Activated naive CD4-positive, alpha-beta T cell treated with anti-CD3 and anti-CD28 coated beads, Interleukin-2, amount 50 U/mL, for 72 hours (primary cell): ENCODE results near the gene CFAP70. TPM values are rescaled to one million over a fixed set of nuclear protein-coding genes. Genes with fewer than 3 reads are reported as not detected.
A peak's percentile ranks its signal among the peaks of the same experiment; 100 is the strongest.
"Not testable (repeated sequence)": the region's sequence is repeated elsewhere in the genome, so short reads cannot be mapped to it uniquely, and the experiment has no call there.

Experiments
- ATAC-seq, 2 donors: fragments of 150-1000 bp; cut with Tn5 transposase; 2 replicates each; pipeline ENCODE4 v1.10.0; 2021; ENCODE audit warnings: mild to moderate bottlenecking in 2 of 2, moderate library complexity in 2 of 2
- DNase-seq, 2 donors: peaks; one replicate each; pipeline ENCODE4 v3.0.0; 2021 to 2022; ENCODE audit warnings: low spot score in 2 of 2
- H3K27ac Mint-ChIP-seq, 2 donors: one replicate each; pipeline ENCODE4 v1.8.0; 2022; ENCODE audit warnings: mild to moderate bottlenecking in 2 of 2, mixed read lengths in 2 of 2
- H3K36me3 Mint-ChIP-seq, 2 donors: one replicate each; pipeline ENCODE4 v1.8.0; 2022; ENCODE audit warnings: mixed read lengths in 2 of 2
- H3K9me3 Mint-ChIP-seq, 2 donors: one replicate each; pipeline ENCODE4 v1.8.0; 2022; ENCODE audit warnings: mixed read lengths in 2 of 2
- total RNA-seq, 2 donors: library from RNA; stranded (reverse); gene quantifications; one replicate each; pipeline ENCODE4 v1.2.3, GENCODE V29; 2022

Gene CFAP70
- 1 to 10 TPM in 1 of 2 donors, under 1 TPM in 1; 0.36 to 1.2 TPM for total RNA-seq

GRCh38 chr10:73358331-73359279 lies at the start of gene CFAP70:
Gene CFAP70 (minus strand): TSS chr10:73358864. CDS start chr10:73354796, 4,068 bp downstream.
- H3K9me3 Mint-ChIP-seq, result no peaks in the 10 kb centered on the region

DNA sequence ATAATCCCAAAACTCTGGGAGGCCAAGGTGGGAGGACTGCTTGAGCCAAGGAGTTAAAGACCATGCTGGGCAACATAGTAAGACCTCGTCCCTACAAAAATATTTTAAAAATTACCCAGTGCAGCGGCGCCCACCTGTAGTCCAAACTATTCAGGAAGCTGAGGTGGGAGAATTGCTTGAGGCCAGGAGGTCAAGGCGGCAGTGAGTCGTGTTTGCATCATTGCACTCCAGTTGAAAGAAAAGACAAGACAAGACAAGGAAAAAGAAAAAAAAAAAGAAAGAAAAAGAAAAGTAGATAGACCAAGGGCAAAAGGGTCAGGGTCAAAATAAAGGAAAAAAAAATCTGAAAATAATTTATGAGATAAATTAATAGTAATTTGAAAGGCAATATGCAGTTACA lies 49.4 kb upstream of the CFAP70 start:
- no peak for ATAC-seq
- peaks cover 10% of the 10 kb centered on the region in 2 donors for H3K36me3 Mint-ChIP-seq
- DNase-seq, result no peak
- H3K9me3 Mint-ChIP-seq, result no peaks in the 10 kb centered on the region
- no peak overlapping the region for H3K27ac Mint-ChIP-seq

More at GRCh38 chr10:73358331-73359279, at the start of gene CFAP70:
- Mint-ChIP-seq H3K27ac (peak within 1 kb of the TSS; percentile 94 to 99), H3K36me3 (peaks cover 0 to 5% of the 10 kb centered on the region in 2 donors)
- ATAC-seq, result peak; percentile 97 to 98
- peak; percentile 91 to 93 for DNase-seq

GRCh38 chr10:73407495-73407894 lies 48.8 kb upstream of the CFAP70 start:
- Mint-ChIP-seq H3K9me3 (no peaks in the 10 kb centered on the region), H3K27ac (no peak overlapping the region), H3K36me3 (peaks cover 5 to 6% of the 10 kb centered on the region in 2 donors)
- ATAC-seq (no peak), DNase-seq (no peak)

- no peak for ATAC-seq
- H3K36me3 Mint-ChIP-seq, result peaks cover 5 to 6% of the 10 kb centered on the region in 2 donors
- H3K27ac Mint-ChIP-seq, result peak overlapping the region in 1 of 2 donors; percentile 44
- H3K9me3 Mint-ChIP-seq, result no peaks in the 10 kb centered on the region
- no peak for DNase-seq
Measured at GRCh38 chr10:73406846-73407245, 48.2 kb upstream of the CFAP70 start.

DNA sequence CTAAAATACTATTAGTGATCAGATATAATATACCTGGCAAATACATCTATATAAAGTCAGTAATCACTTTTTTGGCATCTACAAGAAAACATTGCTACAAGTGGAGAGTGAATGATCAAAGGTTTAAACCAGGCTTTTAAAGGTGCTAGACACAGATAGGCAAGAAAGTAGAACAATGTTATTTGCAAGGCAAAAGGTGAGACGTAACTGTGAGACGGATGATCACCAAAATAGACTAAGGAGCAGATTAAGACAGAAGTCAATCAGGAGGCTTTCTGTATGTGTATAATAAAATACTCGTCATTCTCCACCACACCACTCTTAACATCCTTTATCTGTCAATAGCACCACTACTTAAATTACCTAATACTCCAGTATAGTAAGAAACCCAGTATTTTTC lies 46.9 kb upstream of the CFAP70 start:
- Mint-ChIP-seq H3K36me3 (peaks cover 0 to 6% of the 10 kb centered on the region in 2 donors), H3K27ac (no peak overlapping the region), H3K9me3 (no peaks in the 10 kb centered on the region)
- DNase-seq (no peak), ATAC-seq (no peak)

DNA sequence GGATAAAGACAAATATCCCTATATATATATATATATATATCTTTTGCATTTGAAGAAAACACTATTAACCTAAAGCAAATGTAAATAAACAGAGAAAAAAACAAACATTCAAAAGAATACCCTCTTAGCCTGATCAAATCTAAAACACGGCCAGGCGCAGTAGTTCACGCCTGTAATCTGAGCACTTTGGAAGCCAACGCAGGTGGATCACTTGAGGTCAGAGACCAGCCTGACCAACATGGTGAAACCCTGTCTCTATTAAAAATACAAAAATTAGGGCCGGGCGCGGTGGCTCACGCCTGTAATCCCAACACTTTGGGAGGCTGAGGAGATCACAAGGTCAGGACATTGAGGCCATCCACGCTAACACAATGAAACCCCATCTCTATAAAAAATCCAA lies 46.0 kb upstream of the CFAP70 start:
- Mint-ChIP-seq H3K36me3 (peaks cover 0 to 6% of the 10 kb centered on the region in 2 donors), H3K27ac (no peak overlapping the region), H3K9me3 (no peaks in the 10 kb centered on the region)
- no peak for DNase-seq
- ATAC-seq, result no peak

DNA sequence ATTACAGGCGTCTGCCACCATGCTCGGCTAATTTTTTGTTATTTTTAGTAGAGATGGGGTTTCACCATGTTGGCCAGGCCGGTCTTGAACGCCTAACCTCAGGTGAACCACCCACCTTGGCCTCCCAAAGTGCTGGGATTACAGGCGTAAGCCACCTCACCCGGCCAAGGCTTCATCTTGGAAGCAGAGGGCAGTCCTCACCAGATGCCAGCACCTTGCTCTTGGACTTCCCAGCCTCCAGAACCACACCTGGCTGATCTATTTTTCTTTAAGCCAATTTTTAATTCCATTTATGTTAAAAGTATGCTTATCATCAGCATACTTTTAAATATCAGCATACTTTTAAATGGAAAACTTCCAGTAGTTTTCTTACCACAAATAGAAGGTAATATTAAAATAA lies 43.0 kb upstream of the CFAP70 start:
- Mint-ChIP-seq H3K9me3 (no peaks in the 10 kb centered on the region), H3K36me3 (no peaks in the 10 kb centered on the region), H3K27ac (no peak overlapping the region)
- ATAC-seq (no peak), DNase-seq (no peak)

DNA sequence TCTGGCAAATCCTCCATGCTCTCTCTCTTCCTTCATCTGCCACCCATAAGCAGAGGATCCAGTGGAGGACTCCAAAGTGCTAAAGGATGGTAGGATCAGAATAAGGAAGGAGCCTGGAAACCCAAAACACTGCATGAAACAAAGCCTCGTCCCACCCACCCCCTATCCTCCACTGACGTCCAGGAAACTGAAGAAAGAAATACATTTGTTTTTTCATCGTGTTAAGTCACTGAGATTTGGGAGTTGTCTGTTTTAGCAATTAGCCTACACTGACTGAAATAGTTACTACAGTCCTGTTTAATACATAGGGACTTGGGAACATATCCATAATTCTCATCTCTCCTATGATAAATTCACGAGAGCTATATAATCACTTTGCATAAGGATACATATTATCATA lies 40.4 kb upstream of the CFAP70 start:
- no peaks in the 10 kb centered on the region for H3K9me3 Mint-ChIP-seq
- ATAC-seq (no peak), DNase-seq (no peak)
- H3K36me3 Mint-ChIP-seq, result peaks cover 7 to 18% of the 10 kb centered on the region in 2 donors
- no peak overlapping the region for H3K27ac Mint-ChIP-seq

DNA sequence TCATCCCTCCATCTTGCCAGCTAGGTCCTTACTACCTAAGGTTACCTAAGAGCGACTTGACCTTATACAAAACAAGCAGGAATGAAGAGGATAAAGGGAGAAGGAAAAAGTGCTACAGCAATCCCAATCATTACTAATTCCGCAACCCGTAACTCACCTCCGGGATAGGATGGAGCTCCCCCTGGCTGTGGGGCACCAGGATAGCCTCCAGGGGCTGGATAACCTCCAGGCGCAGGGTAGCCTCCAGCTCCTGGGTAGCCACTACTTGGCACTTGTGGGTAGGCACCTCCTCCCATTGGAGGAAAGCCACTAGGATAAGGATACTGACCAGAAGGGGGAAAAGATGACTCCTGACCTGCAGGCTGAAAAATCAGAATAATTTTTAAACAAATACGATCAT lies 39.4 kb upstream of the CFAP70 start:
- Mint-ChIP-seq H3K36me3 (peaks cover 7 to 27% of the 10 kb centered on the region in 2 donors), H3K27ac (no peak overlapping the region), H3K9me3 (no peaks in the 10 kb centered on the region)
- DNase-seq, result no peak
- no peak for ATAC-seq

DNA sequence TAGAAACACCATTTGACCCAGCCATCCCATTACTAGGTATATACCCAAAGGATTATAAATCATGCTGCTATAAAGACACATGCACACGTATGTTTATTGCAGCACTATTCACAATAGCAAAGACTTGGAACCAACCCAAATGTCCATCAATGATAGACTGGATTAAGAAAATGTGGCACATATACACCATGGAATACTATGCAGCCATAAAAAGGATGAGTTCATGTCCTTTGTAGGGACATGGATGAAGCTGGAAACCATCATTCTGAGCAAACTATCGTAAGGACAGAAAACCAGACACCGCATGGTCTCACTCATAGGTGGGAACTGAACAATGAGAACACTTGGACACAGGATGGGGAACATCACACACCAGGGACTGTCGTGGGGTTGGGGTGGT lies 35.7 kb upstream of the CFAP70 start:
- H3K27ac Mint-ChIP-seq, ATAC-seq, H3K9me3 Mint-ChIP-seq, DNase-seq: not testable (repeated sequence)
- H3K36me3 Mint-ChIP-seq, result peaks cover 16 to 48% of the 10 kb centered on the region in 2 donors

DNA sequence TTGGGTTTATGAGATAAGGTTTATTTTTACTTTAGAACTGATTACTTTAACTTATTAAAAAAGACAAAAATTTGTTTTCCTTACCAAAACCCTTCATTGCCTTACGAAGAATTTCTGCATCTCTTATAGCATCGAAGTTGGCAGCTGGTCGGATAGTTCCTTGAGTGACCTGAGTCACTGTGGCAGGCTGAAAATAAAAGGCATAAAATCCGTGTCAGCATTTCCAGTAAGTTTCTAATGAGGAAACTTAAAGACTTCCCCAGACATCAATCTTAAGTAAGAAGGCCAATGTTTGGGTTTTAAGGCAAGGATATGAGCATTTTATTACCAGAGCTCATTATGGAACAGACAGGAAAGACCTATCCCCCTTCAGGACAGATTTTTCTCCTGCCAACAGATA lies 29.6 kb upstream of the CFAP70 start:
- ATAC-seq, result no peak
- no peak overlapping the region for H3K27ac Mint-ChIP-seq
- peaks cover 9 to 23% of the 10 kb centered on the region in 2 donors for H3K36me3 Mint-ChIP-seq

GRCh38 chr10:73386583-73386982 lies 27.9 kb upstream of the CFAP70 start:
- Mint-ChIP-seq H3K27ac (no peak overlapping the region), H3K36me3 (peaks cover 4 to 10% of the 10 kb centered on the region in 2 donors), H3K9me3 (no peaks in the 10 kb centered on the region)
- ATAC-seq (no peak), DNase-seq (no peak)

More for the DNA sequence above, 29.6 kb upstream of the CFAP70 start:
- no peak for DNase-seq
- H3K9me3 Mint-ChIP-seq, result no peaks in the 10 kb centered on the region

GRCh38 chr10:73379064-73379748 lies 20.5 kb upstream of the CFAP70 start:
- peaks cover 9 to 14% of the 10 kb centered on the region in 2 donors for H3K36me3 Mint-ChIP-seq
- peak; percentile 35 to 46 for ATAC-seq
- no peak for DNase-seq
- peak overlapping the region; percentile 69 to 93 for H3K27ac Mint-ChIP-seq
- no peaks in the 10 kb centered on the region for H3K9me3 Mint-ChIP-seq

DNA sequence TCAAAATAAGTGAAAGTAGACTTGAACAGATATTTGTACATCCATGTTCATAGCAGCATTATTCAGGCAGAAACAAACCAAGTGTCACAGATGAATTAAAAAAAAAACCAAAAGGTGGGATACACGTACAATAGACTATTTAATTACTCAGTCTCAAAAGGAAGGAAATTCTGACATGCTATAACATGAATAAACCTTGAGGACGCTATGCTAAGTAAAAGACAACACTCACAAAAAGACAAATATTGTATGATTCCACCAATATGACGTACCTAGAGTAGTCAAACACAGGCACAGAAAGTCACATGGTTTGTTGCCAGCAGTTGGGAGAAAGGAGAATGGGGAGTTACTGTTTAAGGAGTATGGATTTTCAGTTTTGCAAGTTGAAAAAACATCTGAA lies 18.0 kb upstream of the CFAP70 start:
- no peaks in the 10 kb centered on the region for H3K9me3 Mint-ChIP-seq
- DNase-seq, result no peak
- peaks cover 9 to 19% of the 10 kb centered on the region in 2 donors for H3K36me3 Mint-ChIP-seq
- peak overlapping the region; percentile 13 to 36 for H3K27ac Mint-ChIP-seq
- ATAC-seq, result no peak

DNA sequence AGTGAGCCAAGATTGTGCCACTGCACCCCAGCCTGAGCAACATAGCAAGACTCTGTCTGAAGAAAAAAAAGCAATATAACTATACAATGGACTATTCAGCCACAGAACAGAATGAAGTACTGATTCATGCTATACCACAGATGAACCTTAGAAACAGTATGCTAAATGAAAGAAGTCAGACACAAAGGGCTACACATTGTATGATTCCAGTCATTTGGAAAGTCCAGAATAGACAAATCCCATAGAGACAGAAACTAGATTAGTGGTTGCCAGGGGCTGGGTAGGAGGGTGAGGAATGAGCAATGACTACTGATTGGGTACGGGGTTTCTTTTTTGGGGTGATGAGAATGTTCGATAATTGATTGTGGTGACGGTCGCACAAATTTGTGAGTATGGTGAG lies 9.6 kb upstream of the CFAP70 start:
- peak overlapping the region; percentile 11 to 59 for H3K27ac Mint-ChIP-seq
- DNase-seq (no peak), ATAC-seq (peak; percentile 90 to 95)
- H3K9me3 Mint-ChIP-seq, result no peaks in the 10 kb centered on the region
- peaks cover 10 to 34% of the 10 kb centered on the region in 2 donors for H3K36me3 Mint-ChIP-seq

DNA sequence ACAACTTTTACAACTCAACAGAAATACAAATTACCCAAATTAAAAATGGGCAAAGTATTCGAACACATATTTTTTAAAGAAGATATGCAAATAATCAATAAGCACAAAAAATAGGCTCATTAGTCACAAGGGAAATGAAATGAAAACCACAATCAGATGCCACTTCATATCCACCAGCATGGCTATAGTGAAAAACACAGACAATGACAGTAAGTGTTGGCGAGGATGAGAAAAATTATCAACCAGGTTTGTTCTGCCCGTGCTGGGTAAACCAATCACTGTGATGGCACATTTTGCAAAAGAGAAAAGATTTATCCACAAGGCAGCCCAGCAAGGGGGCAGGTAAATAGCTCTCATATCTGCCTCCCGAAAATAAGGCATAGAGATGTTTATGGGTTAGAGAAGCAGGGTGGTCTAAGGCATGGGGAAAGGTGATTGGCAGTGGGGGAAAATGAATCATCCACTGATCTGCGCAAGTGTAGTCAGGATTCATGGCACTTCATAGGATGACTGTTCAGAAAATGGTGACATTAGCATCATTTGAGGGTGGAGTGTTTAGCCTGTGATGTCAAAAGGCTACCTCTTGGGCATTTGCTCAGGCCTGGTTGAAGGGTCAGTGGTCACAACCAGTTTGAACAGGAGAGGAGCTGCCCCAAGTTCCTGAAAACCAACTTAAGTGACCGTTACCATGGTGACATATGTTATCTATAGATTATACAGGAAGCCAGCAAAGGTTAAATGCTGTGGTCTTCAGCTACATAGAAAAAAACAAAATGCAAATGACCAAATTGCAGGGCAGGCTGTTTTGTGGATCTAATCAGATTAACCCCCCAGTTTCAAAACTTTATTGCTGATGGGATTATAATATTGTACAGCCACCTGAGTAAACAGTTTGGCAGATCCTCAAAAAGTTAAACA lies 8.0 kb upstream of the CFAP70 start:
- ATAC-seq, result no peak
- no peak for DNase-seq
- Mint-ChIP-seq H3K36me3 (peaks cover 10 to 32% of the 10 kb centered on the region in 2 donors), H3K27ac (peak overlapping the region; percentile 59 to 80), H3K9me3 (no peaks in the 10 kb centered on the region)
